ENCODE measurements around the gene SUMF1. TPM values are rescaled to one million over a fixed set of nuclear protein-coding genes. Genes with fewer than 3 reads are reported as not detected.

SUMF1 gene
- total RNA-seq, 1 donor from 2014 or later: 17.5 TPM

GRCh38 chr3:4411236-4411635 lies 55.8 kb downstream of the SUMF1 start:
- H3K27me3 Mint-ChIP-seq (ENCODE audit: unreplicated experiment): no peaks in the 10 kb centered on the region
- no peak overlapping the region for H3K4me3 Mint-ChIP-seq (ENCODE audit: unreplicated experiment)
- no peaks in the 10 kb centered on the region for H3K36me3 Mint-ChIP-seq (ENCODE audit: low read depth, unreplicated experiment)
- no peak for DNase-seq (ENCODE audit: low spot score)
- H3K27ac Mint-ChIP-seq (ENCODE audit: unreplicated experiment): no peak overlapping the region
- H3K9me3 Mint-ChIP-seq (ENCODE audit: unreplicated experiment): no peaks in the 10 kb centered on the region
- H3K4me1 Mint-ChIP-seq (ENCODE audit: unreplicated experiment): no peaks in the 10 kb centered on the region
- TF ChIP-seq, protein P1, sequence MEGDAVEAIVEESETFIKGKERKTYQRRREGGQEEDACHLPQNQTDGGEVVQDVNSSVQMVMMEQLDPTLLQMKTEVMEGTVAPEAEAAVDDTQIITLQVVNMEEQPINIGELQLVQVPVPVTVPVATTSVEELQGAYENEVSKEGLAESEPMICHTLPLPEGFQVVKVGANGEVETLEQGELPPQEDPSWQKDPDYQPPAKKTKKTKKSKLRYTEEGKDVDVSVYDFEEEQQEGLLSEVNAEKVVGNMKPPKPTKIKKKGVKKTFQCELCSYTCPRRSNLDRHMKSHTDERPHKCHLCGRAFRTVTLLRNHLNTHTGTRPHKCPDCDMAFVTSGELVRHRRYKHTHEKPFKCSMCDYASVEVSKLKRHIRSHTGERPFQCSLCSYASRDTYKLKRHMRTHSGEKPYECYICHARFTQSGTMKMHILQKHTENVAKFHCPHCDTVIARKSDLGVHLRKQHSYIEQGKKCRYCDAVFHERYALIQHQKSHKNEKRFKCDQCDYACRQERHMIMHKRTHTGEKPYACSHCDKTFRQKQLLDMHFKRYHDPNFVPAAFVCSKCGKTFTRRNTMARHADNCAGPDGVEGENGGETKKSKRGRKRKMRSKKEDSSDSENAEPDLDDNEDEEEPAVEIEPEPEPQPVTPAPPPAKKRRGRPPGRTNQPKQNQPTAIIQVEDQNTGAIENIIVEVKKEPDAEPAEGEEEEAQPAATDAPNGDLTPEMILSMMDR (IDR thresholded peaks at IDR 0.05; ENCODE audit: unreplicated experiment): no peak

DNA sequence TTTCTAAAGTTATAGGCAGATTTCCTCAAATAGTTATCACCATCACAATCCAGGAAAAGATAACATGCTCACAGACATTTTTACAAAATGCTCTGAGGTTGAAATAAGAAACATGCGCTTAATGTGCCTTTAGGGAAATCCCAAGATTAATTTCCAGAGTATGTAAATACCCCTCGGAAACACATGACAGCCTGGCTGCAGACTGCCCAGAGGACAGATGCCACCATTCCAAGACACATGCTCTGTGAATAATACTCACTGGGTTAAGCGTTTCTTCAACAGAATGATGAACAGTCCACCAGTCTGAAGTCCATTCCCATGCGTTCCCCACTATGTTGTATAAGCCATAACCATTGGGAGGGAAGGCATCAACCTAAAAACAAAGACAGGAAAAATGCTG lies 56.5 kb downstream of the SUMF1 start:
- no peak for DNase-seq (ENCODE audit: low spot score)
- Mint-ChIP-seq H3K27me3 (ENCODE audit: unreplicated experiment) (no peaks in the 10 kb centered on the region), H3K4me3 (ENCODE audit: unreplicated experiment) (no peak overlapping the region), H3K4me1 (ENCODE audit: unreplicated experiment) (no peaks in the 10 kb centered on the region), H3K36me3 (ENCODE audit: low read depth, unreplicated experiment) (no peaks in the 10 kb centered on the region), H3K27ac (ENCODE audit: unreplicated experiment) (no peak overlapping the region), H3K9me3 (ENCODE audit: unreplicated experiment) (no peaks in the 10 kb centered on the region)
- TF ChIP-seq, protein P1 (IDR thresholded peaks at IDR 0.05; ENCODE audit: unreplicated experiment): no peak

GRCh38 chr3:4409971-4410573 lies 57.0 kb downstream of the SUMF1 start:
- Mint-ChIP-seq H3K36me3 (ENCODE audit: low read depth, unreplicated experiment) (no peaks in the 10 kb centered on the region), H3K9me3 (ENCODE audit: unreplicated experiment) (no peaks in the 10 kb centered on the region), H3K4me1 (ENCODE audit: unreplicated experiment) (no peaks in the 10 kb centered on the region), H3K27me3 (ENCODE audit: unreplicated experiment) (no peaks in the 10 kb centered on the region), H3K27ac (ENCODE audit: unreplicated experiment) (no peak overlapping the region), H3K4me3 (ENCODE audit: unreplicated experiment) (no peak overlapping the region)
- no peak for DNase-seq (ENCODE audit: low spot score)
- TF ChIP-seq, protein P1 (IDR thresholded peaks at IDR 0.05; ENCODE audit: unreplicated experiment): no peak

GRCh38 chr3:4409415-4409814 lies 57.7 kb downstream of the SUMF1 start:
- Mint-ChIP-seq H3K27me3 (ENCODE audit: unreplicated experiment) (no peaks in the 10 kb centered on the region), H3K36me3 (ENCODE audit: low read depth, unreplicated experiment) (no peaks in the 10 kb centered on the region), H3K9me3 (ENCODE audit: unreplicated experiment) (no peaks in the 10 kb centered on the region), H3K4me3 (ENCODE audit: unreplicated experiment) (no peak overlapping the region), H3K27ac (ENCODE audit: unreplicated experiment) (no peak overlapping the region), H3K4me1 (ENCODE audit: unreplicated experiment) (no peaks in the 10 kb centered on the region)
- DNase-seq (ENCODE audit: low spot score): no peak
- TF ChIP-seq, protein P1 (IDR thresholded peaks at IDR 0.05; ENCODE audit: unreplicated experiment): no peak

DNA sequence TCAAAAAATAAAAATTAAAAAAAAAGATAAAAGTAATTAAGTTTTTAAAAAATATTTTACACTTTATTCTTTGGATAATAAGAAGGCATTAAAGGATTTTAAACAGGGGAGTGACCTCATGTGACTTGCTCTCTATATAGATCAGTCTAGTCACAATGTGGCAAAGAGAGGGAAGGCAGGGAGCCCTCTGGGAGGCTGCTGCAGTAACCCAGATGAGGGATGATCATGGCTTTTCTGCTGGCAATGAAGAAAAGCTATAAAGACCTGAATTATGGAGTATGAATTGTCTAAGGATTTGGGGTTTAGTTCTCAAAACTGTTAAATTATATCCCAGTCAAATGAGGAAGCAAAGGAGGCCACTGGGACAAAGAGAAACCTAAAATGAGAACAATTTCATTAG lies 58.1 kb downstream of the SUMF1 start:
- no peaks in the 10 kb centered on the region for H3K4me1 Mint-ChIP-seq (ENCODE audit: unreplicated experiment)
- H3K27ac Mint-ChIP-seq (ENCODE audit: unreplicated experiment): no peak overlapping the region

More for the DNA sequence above, 58.1 kb downstream of the SUMF1 start:
- no peak for DNase-seq (ENCODE audit: low spot score)
- no peaks in the 10 kb centered on the region for H3K36me3 Mint-ChIP-seq (ENCODE audit: low read depth, unreplicated experiment)
- H3K4me3 Mint-ChIP-seq (ENCODE audit: unreplicated experiment): no peak overlapping the region
- TF ChIP-seq, protein P1 (IDR thresholded peaks at IDR 0.05; ENCODE audit: unreplicated experiment): no peak
- no peaks in the 10 kb centered on the region for H3K27me3 Mint-ChIP-seq (ENCODE audit: unreplicated experiment)
- no peaks in the 10 kb centered on the region for H3K9me3 Mint-ChIP-seq (ENCODE audit: unreplicated experiment)

All from endothelial cell (in vitro differentiated cells).